Stimulated activated CD4-positive, alpha-beta T cell treated with anti-CD3 and anti-CD28 coated beads, Interleukin-4, amount 100 ng/mL, for 1 hour (primary cell): ENCODE data around the gene HIBADH.

ENCODE experiments used
- DNase-seq: peaks from one replicate; pipeline ENCODE4 v3.0.0-alpha.2; 2020

The HIBADH gene

GRCh38 chr7:27478556-27478955 lies 184.1 kb downstream of the HIBADH start:
- DNase-seq = no peak

GRCh38 chr7:27478084-27478483 lies 184.6 kb downstream of the HIBADH start:
- no peak for DNase-seq

GRCh38 chr7:27476493-27476892 lies 186.2 kb downstream of the HIBADH start:
- DNase-seq = no peak
